GM21786 (cell line): ENCODE data around the gene LPCAT2.

Experiments
- ATAC-seq: cut with Tn5 transposase; IDR thresholded peaks from one replicate; pipeline ENCODE4 v1.9.1; 2021; ENCODE audit not compliant: unreplicated experiment

LPCAT2 gene

GRCh38 chr16:55540221-55540620 is 31.3 kb downstream of the LPCAT2 start:
- ATAC-seq: no peak

GRCh38 chr16:55542459-55543082 is 33.7 kb downstream of the LPCAT2 start:
- no peak for ATAC-seq

- ATAC-seq: no peak
These were observed 34.6 kb downstream of the LPCAT2 start for GRCh38 chr16:55543472-55543871.

DNA sequence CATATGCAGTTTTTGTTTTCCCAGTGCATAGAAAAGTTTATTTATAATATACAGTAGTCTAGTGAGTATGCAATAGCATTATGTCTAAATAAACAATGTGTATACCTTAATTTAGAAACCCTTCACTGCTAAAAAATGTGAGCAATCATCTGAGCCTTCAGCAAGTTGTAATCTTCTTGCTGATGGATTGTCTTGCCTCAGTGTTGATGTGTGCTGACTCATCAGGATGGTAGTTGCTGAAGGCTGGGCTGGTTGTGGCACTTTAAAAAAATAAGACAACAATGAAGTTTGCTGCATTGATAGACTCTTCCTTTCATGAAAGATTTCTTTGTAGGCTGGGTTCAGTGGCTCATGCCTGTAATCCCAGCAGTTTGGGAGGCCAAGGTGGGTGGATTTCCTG is 43.7 kb downstream of the LPCAT2 start:
- no peak for ATAC-seq

GRCh38 chr16:55555436-55555835 is 46.6 kb downstream of the LPCAT2 start:
- no peak for ATAC-seq

- no peak for ATAC-seq
These were observed 48.3 kb downstream of the LPCAT2 start for GRCh38 chr16:55557186-55557585.

- no peak for ATAC-seq
These were observed 50.4 kb downstream of the LPCAT2 start for GRCh38 chr16:55559233-55559632.

GRCh38 chr16:55559933-55560516 is 51.2 kb downstream of the LPCAT2 start:
- no peak for ATAC-seq

- ATAC-seq: no peak
These were observed 52.5 kb downstream of the LPCAT2 start for GRCh38 chr16:55561319-55561848.

DNA sequence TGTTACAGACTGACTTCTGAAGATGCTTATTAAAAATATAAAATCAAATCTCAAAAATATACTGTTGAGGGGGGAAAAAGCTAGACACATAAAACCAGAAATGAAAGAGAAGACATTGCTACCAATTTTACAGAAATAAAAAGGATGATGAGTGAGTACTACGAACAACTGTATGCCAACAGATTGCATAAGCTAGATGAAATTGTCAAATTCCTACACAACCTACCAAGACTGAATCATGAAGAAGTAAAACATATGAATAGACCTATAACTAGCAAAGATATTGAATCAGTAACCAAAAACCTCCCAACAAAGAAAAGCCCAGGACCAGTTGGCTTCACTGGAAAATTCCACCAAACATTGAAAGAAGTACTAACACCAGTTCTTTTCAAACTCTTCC is 54.1 kb downstream of the LPCAT2 start:
- ATAC-seq: no peak

DNA sequence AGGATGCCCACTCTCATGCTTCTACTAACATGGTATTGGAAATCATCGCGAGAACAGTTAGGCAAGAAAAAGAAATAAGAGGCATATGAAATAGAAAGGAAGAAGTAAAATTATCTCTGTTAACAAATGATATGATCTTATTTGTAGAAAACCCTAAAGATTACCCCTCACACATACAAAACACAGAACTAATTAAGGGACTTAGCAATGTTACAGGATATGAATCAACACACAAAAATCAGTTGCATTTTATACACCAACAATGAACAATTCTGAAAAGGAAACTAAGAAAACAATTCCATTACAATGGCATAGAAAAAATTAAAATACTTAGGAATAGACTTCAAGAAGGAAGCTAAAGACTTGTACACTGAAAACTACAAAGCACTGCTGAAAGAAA is 54.9 kb downstream of the LPCAT2 start:
- ATAC-seq: no peak

DNA sequence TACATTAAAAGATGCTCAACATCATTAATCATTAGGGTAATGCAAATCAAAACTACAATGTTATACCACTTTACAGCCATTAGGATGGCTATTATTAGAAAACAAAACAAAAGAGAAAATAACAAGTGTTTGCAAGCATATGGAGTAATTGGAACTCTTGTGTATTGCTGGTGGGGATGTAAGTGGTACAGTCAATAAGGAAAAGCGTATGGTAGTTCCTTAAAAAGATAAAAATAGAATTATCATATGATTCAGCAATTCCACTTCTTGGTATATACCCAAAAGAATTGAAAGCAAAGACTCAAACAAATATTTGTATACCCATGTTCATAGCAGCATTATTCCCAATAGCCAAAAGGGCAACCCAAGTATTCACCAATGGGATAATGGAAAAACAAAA is 56.2 kb downstream of the LPCAT2 start:
- ATAC-seq: no peak

GRCh38 chr16:55566432-55567175 is 57.7 kb downstream of the LPCAT2 start, which contains the start of gene CAPNS2:
CAPNS2 (plus strand) TSS chr16:55566684; CDS start chr16:55566757, 73 bp downstream.
- no peak for ATAC-seq

GRCh38 chr16:55567382-55567781 is 58.5 kb downstream of the LPCAT2 start:
- no peak for ATAC-seq

- no peak for ATAC-seq
These were observed 59.3 kb downstream of the LPCAT2 start for GRCh38 chr16:55568207-55568606.

GRCh38 chr16:55569025-55569424 is 60.2 kb downstream of the LPCAT2 start:
- no peak for ATAC-seq

GRCh38 chr16:55570159-55570558 is 61.3 kb downstream of the LPCAT2 start:
- no peak for ATAC-seq

DNA sequence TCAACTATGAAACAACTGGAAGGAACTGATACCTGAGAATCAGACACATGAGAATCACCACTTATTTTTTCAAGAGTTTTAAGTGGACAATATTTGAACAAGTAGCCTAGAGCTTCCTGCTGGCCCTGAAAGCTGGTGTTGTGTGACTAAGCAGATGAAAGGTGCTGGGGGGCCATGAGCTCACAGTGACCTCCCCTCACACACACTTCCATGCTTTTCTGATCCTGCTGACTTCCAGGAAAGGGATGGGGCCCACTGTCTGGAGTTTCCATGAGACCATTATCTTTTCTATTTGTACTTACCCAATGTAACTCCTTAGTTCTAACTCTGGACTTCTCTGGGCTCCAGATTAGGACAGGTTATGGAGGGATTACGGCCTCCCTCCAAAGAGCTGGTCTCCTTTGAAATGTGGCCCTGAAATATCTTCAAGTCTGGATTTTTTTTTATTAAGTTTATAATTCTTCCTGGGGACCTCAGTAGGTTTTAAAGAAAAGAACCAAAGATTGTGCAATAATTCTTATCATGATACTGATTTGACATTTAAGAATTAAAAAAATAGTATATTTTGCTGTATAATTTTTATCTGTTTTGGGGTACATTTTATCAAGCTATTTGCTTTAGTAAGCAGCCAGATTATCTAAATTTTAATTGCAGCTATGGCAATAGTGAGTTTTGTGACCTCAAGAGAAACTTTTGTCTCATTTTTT is 62.5 kb downstream of the LPCAT2 start:
- ATAC-seq: no peak

DNA sequence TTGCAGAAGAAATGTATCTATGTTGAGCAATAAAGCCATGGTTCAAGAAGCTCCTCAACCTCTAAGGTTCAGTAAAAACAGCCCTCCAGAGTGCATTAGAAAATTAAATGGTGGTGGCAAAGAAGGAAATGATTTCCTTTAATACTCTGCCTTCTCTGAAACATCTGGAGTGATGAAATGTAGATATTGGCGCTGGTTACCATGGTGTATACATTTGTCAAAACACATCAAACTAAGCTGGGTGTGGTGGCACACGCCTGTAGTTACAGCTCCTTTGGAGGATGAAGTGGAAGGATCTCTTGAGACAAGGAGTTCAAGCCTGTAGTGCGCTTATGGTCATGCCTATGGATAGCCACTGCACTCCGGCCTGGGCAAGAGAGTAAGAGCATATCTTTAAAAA is 63.6 kb downstream of the LPCAT2 start:
- no peak for ATAC-seq

DNA sequence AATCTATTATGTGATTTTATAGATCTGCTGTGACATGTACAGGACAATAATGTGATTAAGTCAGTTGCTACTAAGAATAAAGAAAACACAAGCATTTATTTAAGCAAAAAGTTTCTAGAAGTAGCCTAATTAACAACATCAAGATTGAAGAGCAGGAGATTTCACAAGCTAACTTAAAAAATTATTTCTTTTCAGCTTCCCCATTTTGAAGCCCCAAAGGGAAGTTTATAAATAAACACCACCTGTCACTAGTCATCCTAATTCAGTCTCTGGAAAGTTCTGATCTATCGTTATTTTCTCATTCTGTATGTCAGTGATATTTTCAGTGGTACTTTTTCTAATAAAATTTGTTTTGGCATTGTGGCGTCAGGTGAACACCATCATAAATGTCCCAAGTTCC is 65.9 kb downstream of the LPCAT2 start:
- no peak for ATAC-seq

DNA sequence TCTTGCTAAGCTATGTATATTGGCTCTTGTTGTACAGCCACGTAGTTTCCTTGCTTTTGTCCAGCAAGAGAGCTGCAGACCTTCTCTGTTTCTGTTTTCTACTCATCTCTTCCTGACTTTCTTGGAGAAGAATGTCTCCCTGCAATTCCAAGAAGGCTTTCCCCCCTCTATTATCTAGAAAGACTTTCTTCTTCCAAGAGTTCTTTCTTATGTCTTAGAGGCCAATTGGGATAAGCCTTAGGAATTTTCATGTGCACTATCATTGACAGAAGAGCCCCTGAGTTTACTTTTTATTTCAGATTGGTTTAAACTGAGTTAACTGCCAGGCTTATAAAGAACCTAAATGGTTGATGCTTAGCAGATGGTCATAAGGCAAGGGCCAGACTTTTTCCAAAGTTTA is 66.6 kb downstream of the LPCAT2 start:
- no peak for ATAC-seq
